HUES64 (cell line): ENCODE data around the gene HOXB8.

Source experiments
- H3K27ac ChIP-seq: 2 replicates; pipeline ENCODE4 v1.7.0; 2013; ENCODE audit warnings: low read depth, low read length, inconsistent platforms
- H3K27me3 ChIP-seq: 2 replicates; pipeline ENCODE4 v1.6.1; 2013; ENCODE audit warnings: mild to moderate bottlenecking, low read length; ENCODE audit not compliant: insufficient read depth
- H3K36me3 ChIP-seq: 2 replicates; pipeline ENCODE4 v1.6.1; 2013; ENCODE audit warnings: mild to moderate bottlenecking, low read length; ENCODE audit not compliant: insufficient read depth
- H3K4me1 ChIP-seq: 2 replicates; pipeline ENCODE4 v1.6.1; 2013; ENCODE audit warnings: mild to moderate bottlenecking, low read length, moderate library complexity; ENCODE audit not compliant: insufficient read depth
- H3K4me3 ChIP-seq: 2 replicates; pipeline ENCODE4 v1.5.1; 2013; ENCODE audit warnings: mild to moderate bottlenecking, low read length, moderate library complexity
- H3K9ac ChIP-seq: 2 replicates; pipeline ENCODE4 v1.6.1; 2013; ENCODE audit warnings: mild to moderate bottlenecking, low read depth, low read length
- H3K9me3 ChIP-seq: 2 replicates; pipeline ENCODE4 v1.6.1; 2013; ENCODE audit warnings: low read depth, low read length; ENCODE audit not compliant: insufficient read depth
- WGBS: fragments of 150-250, 120-280 bp; methylation state at CpG from one replicate; pipeline ENCODE4 v1.1.7; 2013; ENCODE audit warnings: missing lambda C conversion rate; 5-methylcytosine and 5-hydroxymethylcytosine counted together

The HOXB8 gene

GRCh38 chr17:48621410-48622392 is 6.6 kb upstream of the HOXB8 start:
- WGBS, result 6% methylated on average over 40 of the region's 41 CpGs
- Histone ChIP-seq H3K27ac (no peak overlapping the region), H3K36me3 (no peaks in the 10 kb centered on the region), H3K4me1 (peaks cover 4% of the 10 kb centered on the region; the same call in 1 of the 2 replicates), H3K4me3 (no peak overlapping the region), H3K27me3 (peaks cover 100% of the 10 kb centered on the region), H3K9ac (no peak overlapping the region), H3K9me3 (0 out of 2 replicates have a peak, but pooled peaks cover 3% of the 10 kb centered on the region)

GRCh38 chr17:48620461-48621139 is 5.5 kb upstream of the HOXB8 start:
- 4% methylated on average over 5 of the region's 6 CpGs for WGBS
- Histone ChIP-seq H3K27me3 (peaks cover 100% of the 10 kb centered on the region), H3K27ac (no peak overlapping the region), H3K4me3 (no peak overlapping the region), H3K4me1 (0 out of 2 replicates have a peak, but pooled peaks cover 3% of the 10 kb centered on the region), H3K36me3 (no peaks in the 10 kb centered on the region), H3K9ac (no peak overlapping the region), H3K9me3 (0 out of 2 replicates have a peak, but pooled peaks cover 3% of the 10 kb centered on the region)

- Histone ChIP-seq H3K27me3 (peaks cover 100% of the 10 kb centered on the region), H3K4me3 (no peak overlapping the region), H3K9ac (no peak overlapping the region), H3K27ac (no peak overlapping the region), H3K4me1 (no peaks in the 10 kb centered on the region), H3K9me3 (0 out of 2 replicates have a peak, but pooled peaks cover 3% of the 10 kb centered on the region), H3K36me3 (no peaks in the 10 kb centered on the region)
- 2% methylated on average over 32 of the region's 32 CpGs for WGBS
Observed at GRCh38 chr17:48619826-48620449, 4.8 kb upstream of the HOXB8 start.

- Histone ChIP-seq H3K4me1 (no peaks in the 10 kb centered on the region), H3K9me3 (0 out of 2 replicates have a peak, but pooled peaks cover 3% of the 10 kb centered on the region), H3K9ac (no peak overlapping the region), H3K36me3 (no peaks in the 10 kb centered on the region), H3K27ac (no peak overlapping the region), H3K27me3 (peaks cover 100% of the 10 kb centered on the region), H3K4me3 (no peak overlapping the region)
- WGBS, result 3% methylated on average over 24 of the region's 25 CpGs
Observed at GRCh38 chr17:48618256-48618896, 3.3 kb upstream of the HOXB8 start.

GRCh38 chr17:48617471-48618255 is 2.6 kb upstream of the HOXB8 start:
- Histone ChIP-seq H3K36me3 (no peaks in the 10 kb centered on the region), H3K27ac (no peak overlapping the region), H3K4me1 (peaks cover 2% of the 10 kb centered on the region; the same call in 1 of the 2 replicates), H3K9ac (no peak overlapping the region), H3K4me3 (no peak overlapping the region), H3K27me3 (peaks cover 100% of the 10 kb centered on the region), H3K9me3 (0 out of 2 replicates have a peak, but pooled peaks cover 3% of the 10 kb centered on the region)
- 3% methylated on average over 42 of the region's 43 CpGs for WGBS

- no peak overlapping the region for H3K4me3 ChIP-seq
- 0 out of 2 replicates have a peak, but pooled peaks cover 3% of the 10 kb centered on the region for H3K9me3 ChIP-seq
- no peaks in the 10 kb centered on the region for H3K36me3 ChIP-seq
- H3K27me3 ChIP-seq, result peaks cover 100% of the 10 kb centered on the region
- peaks cover 2% of the 10 kb centered on the region; the same call in 1 of the 2 replicates for H3K4me1 ChIP-seq
- H3K9ac ChIP-seq, result no peak overlapping the region
- WGBS, result 8% methylated on average over 12 of the region's 15 CpGs
- no peak overlapping the region for H3K27ac ChIP-seq
Observed at GRCh38 chr17:48616717-48617470, 1.8 kb upstream of the HOXB8 start.

- Histone ChIP-seq H3K27ac (no peak overlapping the region), H3K36me3 (no peaks in the 10 kb centered on the region), H3K4me1 (peaks cover 2% of the 10 kb centered on the region; the same call in 1 of the 2 replicates), H3K9ac (no peak overlapping the region), H3K27me3 (peaks cover 100% of the 10 kb centered on the region), H3K9me3 (0 out of 2 replicates have a peak, but pooled peaks cover 3% of the 10 kb centered on the region), H3K4me3 (no peak overlapping the region)
- 10% methylated on average over 17 of the region's 17 CpGs for WGBS
Observed at GRCh38 chr17:48615963-48616716, 1.0 kb upstream of the HOXB8 start.

GRCh38 chr17:48613862-48614694 is 1.0 kb downstream of the HOXB8 start:
- no peak overlapping the region for H3K9ac ChIP-seq
- peaks cover 2% of the 10 kb centered on the region; the same call in 1 of the 2 replicates for H3K4me1 ChIP-seq
- peaks cover 100% of the 10 kb centered on the region for H3K27me3 ChIP-seq
- H3K36me3 ChIP-seq, result no peaks in the 10 kb centered on the region
- H3K4me3 ChIP-seq, result no peak overlapping the region
- WGBS, result 2% methylated on average over 54 of the region's 55 CpGs
- H3K27ac ChIP-seq, result no peak overlapping the region
- H3K9me3 ChIP-seq, result no peaks in the 10 kb centered on the region
